HepG2 (cell line): ENCODE results near the gene CYP27A1. TPM values are rescaled to one million over a fixed set of nuclear protein-coding genes. Genes with fewer than 3 reads are reported as not detected.

Experiments
- ASH2L ChIP-seq: fragments of 300-600, 200-600 bp; sonication (generic); IDR thresholded peaks from 2 replicates; pipeline ENCODE4 v1.7.0; 2017; ENCODE audit warnings: low read depth, mild to moderate bottlenecking, moderate library complexity, mixed read lengths, low read length; ENCODE audit not compliant: insufficient read length
- ATF7-NPFF ChIP-seq: sonication (generic); formaldehyde crosslinking; IDR thresholded peaks from 2 replicates; pipeline ENCODE4 v1.8.1; 2023; ENCODE audit warnings: mild to moderate bottlenecking, low read depth, missing genetic modification reagents, moderate library complexity
- DPF2 ChIP-seq: sonication (generic); formaldehyde crosslinking; IDR thresholded peaks from 2 replicates; pipeline ENCODE4 v1.4.0; 2020; ENCODE audit warnings: mild to moderate bottlenecking, low read depth, missing genetic modification reagents, borderline replicate concordance
- MIXL1 ChIP-seq: IDR thresholded peaks from 2 replicates; pipeline ENCODE4 v1.6.1; 2016
- NFRKB ChIP-seq: fragments of 450-650 bp; IDR thresholded peaks from 2 replicates; pipeline ENCODE4 v1.6.1; 2017
- NR2F2 ChIP-seq: IDR thresholded peaks from 2 replicates; pipeline ENCODE4 v1.6.1; 2012; ENCODE audit warnings: low read depth, inconsistent platforms, borderline replicate concordance
- ONECUT2 ChIP-seq: sonication (generic); formaldehyde crosslinking; IDR thresholded peaks from 2 replicates; pipeline ENCODE4 v1.4.0; 2020; ENCODE audit warnings: missing genetic modification reagents
- POGZ ChIP-seq: sonication (generic); formaldehyde crosslinking; IDR thresholded peaks from 2 replicates; pipeline ENCODE4 v1.4.0; 2020; ENCODE audit warnings: mild to moderate bottlenecking, missing genetic modification reagents
- REL ChIP-seq: sonication (generic); formaldehyde crosslinking; conservative IDR thresholded peaks from 2 replicates; pipeline ENCODE4 v1.8.0; 2022; ENCODE audit warnings: mild to moderate bottlenecking, missing genetic modification reagents, moderate library complexity
- SNAI1 ChIP-seq: sonication (generic); formaldehyde crosslinking; IDR thresholded peaks from 2 replicates; pipeline ENCODE4 v1.5.0; 2020; ENCODE audit warnings: mild to moderate bottlenecking, missing genetic modification reagents, borderline replicate concordance
- ZNF235 ChIP-seq: sonication (generic); formaldehyde crosslinking; IDR thresholded peaks from 2 replicates; pipeline ENCODE4 v1.8.1; 2023; ENCODE audit warnings: mild to moderate bottlenecking, missing genetic modification reagents, borderline replicate concordance
- ZNF841 ChIP-seq: sonication (generic); formaldehyde crosslinking; IDR thresholded peaks from 2 replicates; pipeline ENCODE4 v1.8.1; 2023; ENCODE audit warnings: missing genetic modification reagents, borderline replicate concordance
- polyA plus RNA-seq, 8 experiments: library from polyadenylated mRNA; depleted of rRNA in 3 of 8; stranded (reverse) in 7 of 8; unstranded in 1 of 8; fragments of >200 nt; fragmentation: Illumina TruSeq in 4 of 8; extraction: Trizol in 4 of 8; gene quantifications; 2 replicates each; pipeline versions ENCODE4 v1.2.1 to v1.2.3, GENCODE V29; 2011 to 2016; ENCODE audit warnings: low read depth in 4 of 8, missing spikeins in 1 of 8, mixed read lengths in 1 of 8; ENCODE audit not compliant: insufficient read depth in 1 of 8
- total RNA-seq, 5 experiments: library from RNA; depleted of rRNA; stranded (reverse); fragments of >200 nt; fragmentation: Illumina TruSeq; extraction: Trizol; gene quantifications; 2 replicates each; pipeline ENCODE4 v1.2.3, GENCODE V29; 2016; ENCODE audit warnings: low read depth in 1 of 5
- TF ChIP-seq, protein P1 (sequence below): sonication (generic); formaldehyde crosslinking; IDR thresholded peaks from 2 replicates; pipeline ENCODE4 v1.4.0; 2020; ENCODE audit warnings: missing genetic modification reagents
- TF ChIP-seq, protein P2 (sequence below): sonication (generic); formaldehyde crosslinking; IDR thresholded peaks from 2 replicates; pipeline ENCODE4 v1.4.0; 2020; ENCODE audit warnings: missing genetic modification reagents
- TF ChIP-seq, protein P3 (sequence below): sonication (generic); formaldehyde crosslinking; IDR thresholded peaks from 2 replicates; pipeline ENCODE4 v1.4.0; 2020; ENCODE audit warnings: mild to moderate bottlenecking, missing genetic modification reagents
- TF ChIP-seq, protein P4 (sequence below): sonication (generic); formaldehyde crosslinking; IDR thresholded peaks from 2 replicates; pipeline ENCODE4 v1.5.1; 2020; ENCODE audit warnings: missing genetic modification reagents, mild to moderate bottlenecking, borderline replicate concordance

The CYP27A1 gene
- total and polyA plus RNA-seq, 2 of the 13 experiments (the other 11 are each of a cell fraction or from before 2014, with no cell fraction given), result 157 to 266 TPM

DNA sequence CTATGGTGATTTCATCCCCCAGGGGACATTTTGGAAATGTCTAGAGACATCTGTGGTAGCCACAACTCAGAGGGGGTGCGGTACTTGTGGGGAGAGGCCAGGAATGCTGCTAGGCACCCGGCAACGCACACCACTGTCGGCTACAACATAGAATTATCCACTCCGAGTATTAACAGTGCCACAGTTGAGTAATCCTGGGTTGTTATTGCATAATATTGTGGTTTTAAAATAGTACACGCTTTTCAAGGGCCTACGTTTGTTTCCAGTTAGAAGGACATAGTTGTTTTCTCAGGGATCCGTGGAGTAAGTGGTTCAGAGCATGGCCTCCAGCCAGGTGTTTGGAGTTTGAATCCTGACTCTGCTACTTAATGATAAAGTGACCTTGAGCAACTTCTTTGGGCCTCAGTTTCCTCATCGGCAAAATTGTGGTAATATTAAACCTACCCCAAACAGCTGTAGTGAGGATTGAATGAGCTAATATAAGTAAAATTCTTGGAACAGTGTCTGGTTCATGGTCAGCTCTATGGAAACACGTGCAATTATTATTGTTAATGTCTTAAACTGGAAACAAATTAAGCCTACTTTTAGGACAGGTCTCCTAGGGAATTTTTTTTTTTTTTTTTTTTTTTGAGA is 24.5 kb downstream of the CYP27A1 start (continued):
- TF ChIP-seq, protein P1, sequence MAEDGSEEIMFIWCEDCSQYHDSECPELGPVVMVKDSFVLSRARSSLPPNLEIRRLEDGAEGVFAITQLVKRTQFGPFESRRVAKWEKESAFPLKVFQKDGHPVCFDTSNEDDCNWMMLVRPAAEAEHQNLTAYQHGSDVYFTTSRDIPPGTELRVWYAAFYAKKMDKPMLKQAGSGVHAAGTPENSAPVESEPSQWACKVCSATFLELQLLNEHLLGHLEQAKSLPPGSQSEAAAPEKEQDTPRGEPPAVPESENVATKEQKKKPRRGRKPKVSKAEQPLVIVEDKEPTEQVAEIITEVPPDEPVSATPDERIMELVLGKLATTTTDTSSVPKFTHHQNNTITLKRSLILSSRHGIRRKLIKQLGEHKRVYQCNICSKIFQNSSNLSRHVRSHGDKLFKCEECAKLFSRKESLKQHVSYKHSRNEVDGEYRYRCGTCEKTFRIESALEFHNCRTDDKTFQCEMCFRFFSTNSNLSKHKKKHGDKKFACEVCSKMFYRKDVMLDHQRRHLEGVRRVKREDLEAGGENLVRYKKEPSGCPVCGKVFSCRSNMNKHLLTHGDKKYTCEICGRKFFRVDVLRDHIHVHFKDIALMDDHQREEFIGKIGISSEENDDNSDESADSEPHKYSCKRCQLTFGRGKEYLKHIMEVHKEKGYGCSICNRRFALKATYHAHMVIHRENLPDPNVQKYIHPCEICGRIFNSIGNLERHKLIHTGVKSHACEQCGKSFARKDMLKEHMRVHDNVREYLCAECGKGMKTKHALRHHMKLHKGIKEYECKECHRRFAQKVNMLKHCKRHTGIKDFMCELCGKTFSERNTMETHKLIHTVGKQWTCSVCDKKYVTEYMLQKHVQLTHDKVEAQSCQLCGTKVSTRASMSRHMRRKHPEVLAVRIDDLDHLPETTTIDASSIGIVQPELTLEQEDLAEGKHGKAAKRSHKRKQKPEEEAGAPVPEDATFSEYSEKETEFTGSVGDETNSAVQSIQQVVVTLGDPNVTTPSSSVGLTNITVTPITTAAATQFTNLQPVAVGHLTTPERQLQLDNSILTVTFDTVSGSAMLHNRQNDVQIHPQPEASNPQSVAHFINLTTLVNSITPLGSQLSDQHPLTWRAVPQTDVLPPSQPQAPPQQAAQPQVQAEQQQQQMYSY (CRISPR knock-in tag), result peak; percentile 73; the same call in 1 of the 2 replicates
- TF ChIP-seq DPF2, result peak; percentile 69; the same call in 1 of the 2 replicates
- TF ChIP-seq, protein P2, sequence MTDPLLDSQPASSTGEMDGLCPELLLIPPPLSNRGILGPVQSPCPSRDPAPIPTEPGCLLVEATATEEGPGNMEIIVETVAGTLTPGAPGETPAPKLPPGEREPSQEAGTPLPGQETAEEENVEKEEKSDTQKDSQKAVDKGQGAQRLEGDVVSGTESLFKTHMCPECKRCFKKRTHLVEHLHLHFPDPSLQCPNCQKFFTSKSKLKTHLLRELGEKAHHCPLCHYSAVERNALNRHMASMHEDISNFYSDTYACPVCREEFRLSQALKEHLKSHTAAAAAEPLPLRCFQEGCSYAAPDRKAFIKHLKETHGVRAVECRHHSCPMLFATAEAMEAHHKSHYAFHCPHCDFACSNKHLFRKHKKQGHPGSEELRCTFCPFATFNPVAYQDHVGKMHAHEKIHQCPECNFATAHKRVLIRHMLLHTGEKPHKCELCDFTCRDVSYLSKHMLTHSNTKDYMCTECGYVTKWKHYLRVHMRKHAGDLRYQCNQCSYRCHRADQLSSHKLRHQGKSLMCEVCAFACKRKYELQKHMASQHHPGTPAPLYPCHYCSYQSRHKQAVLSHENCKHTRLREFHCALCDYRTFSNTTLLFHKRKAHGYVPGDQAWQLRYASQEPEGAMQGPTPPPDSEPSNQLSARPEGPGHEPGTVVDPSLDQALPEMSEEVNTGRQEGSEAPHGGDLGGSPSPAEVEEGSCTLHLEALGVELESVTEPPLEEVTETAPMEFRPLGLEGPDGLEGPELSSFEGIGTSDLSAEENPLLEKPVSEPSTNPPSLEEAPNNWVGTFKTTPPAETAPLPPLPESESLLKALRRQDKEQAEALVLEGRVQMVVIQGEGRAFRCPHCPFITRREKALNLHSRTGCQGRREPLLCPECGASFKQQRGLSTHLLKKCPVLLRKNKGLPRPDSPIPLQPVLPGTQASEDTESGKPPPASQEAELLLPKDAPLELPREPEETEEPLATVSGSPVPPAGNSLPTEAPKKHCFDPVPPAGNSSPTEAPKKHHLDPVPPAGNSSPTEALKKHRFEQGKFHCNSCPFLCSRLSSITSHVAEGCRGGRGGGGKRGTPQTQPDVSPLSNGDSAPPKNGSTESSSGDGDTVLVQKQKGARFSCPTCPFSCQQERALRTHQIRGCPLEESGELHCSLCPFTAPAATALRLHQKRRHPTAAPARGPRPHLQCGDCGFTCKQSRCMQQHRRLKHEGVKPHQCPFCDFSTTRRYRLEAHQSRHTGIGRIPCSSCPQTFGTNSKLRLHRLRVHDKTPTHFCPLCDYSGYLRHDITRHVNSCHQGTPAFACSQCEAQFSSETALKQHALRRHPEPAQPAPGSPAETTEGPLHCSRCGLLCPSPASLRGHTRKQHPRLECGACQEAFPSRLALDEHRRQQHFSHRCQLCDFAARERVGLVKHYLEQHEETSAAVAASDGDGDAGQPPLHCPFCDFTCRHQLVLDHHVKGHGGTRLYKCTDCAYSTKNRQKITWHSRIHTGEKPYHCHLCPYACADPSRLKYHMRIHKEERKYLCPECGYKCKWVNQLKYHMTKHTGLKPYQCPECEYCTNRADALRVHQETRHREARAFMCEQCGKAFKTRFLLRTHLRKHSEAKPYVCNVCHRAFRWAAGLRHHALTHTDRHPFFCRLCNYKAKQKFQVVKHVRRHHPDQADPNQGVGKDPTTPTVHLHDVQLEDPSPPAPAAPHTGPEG (CRISPR knock-in tag), result peak; percentile 64; the same call in 1 of the 2 replicates
- peak; percentile 59; the same call in 1 of the 2 replicates for TF ChIP-seq MIXL1
- peak; percentile 72 for TF ChIP-seq POGZ
- no peak for TF ChIP-seq ZNF841 (CRISPR knock-in tag)
- no peak for TF ChIP-seq ONECUT2 (CRISPR knock-in tag)
- TF ChIP-seq NR2F2, result no peak
- TF ChIP-seq REL, result no peak
- no peak for TF ChIP-seq ZNF235
- TF ChIP-seq ATF7-NPFF (CRISPR knock-in tag), result no peak
- TF ChIP-seq, protein P3, sequence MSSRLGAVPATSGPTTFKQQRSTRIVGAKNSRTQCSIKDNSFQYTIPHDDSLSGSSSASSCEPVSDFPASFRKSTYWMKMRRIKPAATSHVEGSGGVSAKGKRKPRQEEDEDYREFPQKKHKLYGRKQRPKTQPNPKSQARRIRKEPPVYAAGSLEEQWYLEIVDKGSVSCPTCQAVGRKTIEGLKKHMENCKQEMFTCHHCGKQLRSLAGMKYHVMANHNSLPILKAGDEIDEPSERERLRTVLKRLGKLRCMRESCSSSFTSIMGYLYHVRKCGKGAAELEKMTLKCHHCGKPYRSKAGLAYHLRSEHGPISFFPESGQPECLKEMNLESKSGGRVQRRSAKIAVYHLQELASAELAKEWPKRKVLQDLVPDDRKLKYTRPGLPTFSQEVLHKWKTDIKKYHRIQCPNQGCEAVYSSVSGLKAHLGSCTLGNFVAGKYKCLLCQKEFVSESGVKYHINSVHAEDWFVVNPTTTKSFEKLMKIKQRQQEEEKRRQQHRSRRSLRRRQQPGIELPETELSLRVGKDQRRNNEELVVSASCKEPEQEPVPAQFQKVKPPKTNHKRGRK (CRISPR knock-in tag), result no peak
- TF ChIP-seq NFRKB, result no peak
- TF ChIP-seq SNAI1 (CRISPR knock-in tag), result no peak
- TF ChIP-seq ASH2L, result peak; percentile 71
- TF ChIP-seq, protein P4, sequence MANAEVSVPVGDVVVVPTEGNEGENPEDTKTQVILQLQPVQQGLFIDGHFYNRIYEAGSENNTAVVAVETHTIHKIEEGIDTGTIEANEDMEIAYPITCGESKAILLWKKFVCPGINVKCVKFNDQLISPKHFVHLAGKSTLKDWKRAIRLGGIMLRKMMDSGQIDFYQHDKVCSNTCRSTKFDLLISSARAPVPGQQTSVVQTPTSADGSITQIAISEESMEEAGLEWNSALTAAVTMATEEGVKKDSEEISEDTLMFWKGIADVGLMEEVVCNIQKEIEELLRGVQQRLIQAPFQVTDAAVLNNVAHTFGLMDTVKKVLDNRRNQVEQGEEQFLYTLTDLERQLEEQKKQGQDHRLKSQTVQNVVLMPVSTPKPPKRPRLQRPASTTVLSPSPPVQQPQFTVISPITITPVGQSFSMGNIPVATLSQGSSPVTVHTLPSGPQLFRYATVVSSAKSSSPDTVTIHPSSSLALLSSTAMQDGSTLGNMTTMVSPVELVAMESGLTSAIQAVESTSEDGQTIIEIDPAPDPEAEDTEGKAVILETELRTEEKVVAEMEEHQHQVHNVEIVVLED (CRISPR knock-in tag), result no peak
